SK-N-SH (cell line): ENCODE results near the gene MYADML2.

ENCODE experiments used
- EZH2phosphoT487 ChIP-seq: fragments of 200-600 bp; sonication (generic); IDR thresholded peaks from 2 replicates; pipeline ENCODE4 v1.6.1; 2017; ENCODE audit warnings: low read depth, mixed run types, mild to moderate bottlenecking, antibody characterized with exemption, moderate library complexity, borderline replicate concordance
- FOXM1 ChIP-seq: IDR thresholded peaks from 2 replicates; pipeline ENCODE4 v1.4.0; 2012; ENCODE audit warnings: low read depth, mild to moderate bottlenecking
- GATA2 ChIP-seq: sonication (generic); formaldehyde crosslinking; IDR thresholded peaks from 2 replicates; pipeline ENCODE4 v1.5.0; 2020; ENCODE audit warnings: mild to moderate bottlenecking, missing genetic modification reagents
- RFX5 ChIP-seq: IDR thresholded peaks from 2 replicates; pipeline ENCODE4 v1.6.1; 2012; ENCODE audit warnings: mild to moderate bottlenecking, improper control_type of control experiment, low read length
- SMC3 ChIP-seq: IDR thresholded peaks from 2 replicates; pipeline ENCODE4 v1.6.1; 2012; ENCODE audit warnings: low read depth, low read length, improper control_type of control experiment
- TF ChIP-seq, protein P1 (sequence below): fragments of 200-600 bp; sonication (generic); IDR thresholded peaks from 2 replicates; pipeline ENCODE4 v1.6.1; 2017; ENCODE audit warnings: antibody characterized with exemption, mild to moderate bottlenecking, moderate library complexity
- TF ChIP-seq, protein P2 (sequence below): fragments of 150-350 bp; IDR thresholded peaks from 2 replicates; pipeline ENCODE4 v1.6.1; 2016; ENCODE audit warnings: mild to moderate bottlenecking, low read depth, low read length
- TF ChIP-seq, protein P3 (sequence below): IDR thresholded peaks from 2 replicates; pipeline ENCODE4 v1.6.1; 2012; ENCODE audit warnings: mild to moderate bottlenecking, low read depth, low read length, moderate library complexity

DNA sequence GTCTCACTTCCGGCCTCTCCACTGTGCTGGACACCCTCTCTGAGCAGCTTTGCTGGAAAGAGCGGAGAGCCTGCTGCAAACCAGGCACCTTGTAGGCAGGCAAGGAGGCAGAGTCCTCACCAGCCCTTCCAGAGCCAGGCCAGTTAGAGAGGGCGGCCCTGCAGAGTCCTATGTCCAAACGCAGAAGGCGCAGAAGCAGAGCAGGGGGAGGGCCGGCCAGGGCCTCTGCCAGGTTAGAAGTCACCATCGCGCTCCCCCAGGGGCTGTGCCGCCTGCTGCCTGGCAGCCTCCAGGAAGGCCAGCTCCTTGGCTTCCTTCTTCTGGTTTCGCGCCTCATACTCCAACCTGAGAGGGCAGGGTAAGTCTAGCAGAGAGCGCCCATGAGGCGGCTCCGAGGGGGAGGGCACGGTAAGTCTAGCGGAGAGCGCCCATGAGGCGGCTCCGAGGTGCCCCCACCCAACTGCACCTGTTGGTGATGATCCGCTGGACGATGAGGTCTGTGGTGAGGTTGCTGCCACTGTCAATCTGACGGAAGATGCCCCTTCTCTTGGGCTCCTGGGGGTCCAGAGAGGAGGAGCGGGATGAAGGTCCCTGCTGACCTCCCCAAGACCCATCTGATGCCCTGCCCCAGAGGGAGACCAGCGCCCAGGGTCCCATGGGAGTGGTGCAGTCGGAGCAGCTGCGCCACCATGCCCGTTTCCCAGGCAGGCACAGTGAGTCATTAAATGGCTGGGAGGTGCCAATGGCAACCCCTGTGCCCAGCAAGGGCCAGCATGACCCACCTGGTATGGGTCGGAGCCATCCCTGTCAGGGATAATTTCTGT lies 42.2 kb downstream of the MYADML2 start:
- TF ChIP-seq, protein P1, sequence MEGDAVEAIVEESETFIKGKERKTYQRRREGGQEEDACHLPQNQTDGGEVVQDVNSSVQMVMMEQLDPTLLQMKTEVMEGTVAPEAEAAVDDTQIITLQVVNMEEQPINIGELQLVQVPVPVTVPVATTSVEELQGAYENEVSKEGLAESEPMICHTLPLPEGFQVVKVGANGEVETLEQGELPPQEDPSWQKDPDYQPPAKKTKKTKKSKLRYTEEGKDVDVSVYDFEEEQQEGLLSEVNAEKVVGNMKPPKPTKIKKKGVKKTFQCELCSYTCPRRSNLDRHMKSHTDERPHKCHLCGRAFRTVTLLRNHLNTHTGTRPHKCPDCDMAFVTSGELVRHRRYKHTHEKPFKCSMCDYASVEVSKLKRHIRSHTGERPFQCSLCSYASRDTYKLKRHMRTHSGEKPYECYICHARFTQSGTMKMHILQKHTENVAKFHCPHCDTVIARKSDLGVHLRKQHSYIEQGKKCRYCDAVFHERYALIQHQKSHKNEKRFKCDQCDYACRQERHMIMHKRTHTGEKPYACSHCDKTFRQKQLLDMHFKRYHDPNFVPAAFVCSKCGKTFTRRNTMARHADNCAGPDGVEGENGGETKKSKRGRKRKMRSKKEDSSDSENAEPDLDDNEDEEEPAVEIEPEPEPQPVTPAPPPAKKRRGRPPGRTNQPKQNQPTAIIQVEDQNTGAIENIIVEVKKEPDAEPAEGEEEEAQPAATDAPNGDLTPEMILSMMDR = no peak
- TF ChIP-seq FOXM1 (no peak), SMC3 (no peak), EZH2phosphoT487 (no peak), RFX5 (no peak), GATA2 (CRISPR knock-in tag) (no peak)
- TF ChIP-seq, protein P2, sequence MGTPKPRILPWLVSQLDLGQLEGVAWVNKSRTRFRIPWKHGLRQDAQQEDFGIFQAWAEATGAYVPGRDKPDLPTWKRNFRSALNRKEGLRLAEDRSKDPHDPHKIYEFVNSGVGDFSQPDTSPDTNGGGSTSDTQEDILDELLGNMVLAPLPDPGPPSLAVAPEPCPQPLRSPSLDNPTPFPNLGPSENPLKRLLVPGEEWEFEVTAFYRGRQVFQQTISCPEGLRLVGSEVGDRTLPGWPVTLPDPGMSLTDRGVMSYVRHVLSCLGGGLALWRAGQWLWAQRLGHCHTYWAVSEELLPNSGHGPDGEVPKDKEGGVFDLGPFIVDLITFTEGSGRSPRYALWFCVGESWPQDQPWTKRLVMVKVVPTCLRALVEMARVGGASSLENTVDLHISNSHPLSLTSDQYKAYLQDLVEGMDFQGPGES = no peak
- TF ChIP-seq, protein P3, sequence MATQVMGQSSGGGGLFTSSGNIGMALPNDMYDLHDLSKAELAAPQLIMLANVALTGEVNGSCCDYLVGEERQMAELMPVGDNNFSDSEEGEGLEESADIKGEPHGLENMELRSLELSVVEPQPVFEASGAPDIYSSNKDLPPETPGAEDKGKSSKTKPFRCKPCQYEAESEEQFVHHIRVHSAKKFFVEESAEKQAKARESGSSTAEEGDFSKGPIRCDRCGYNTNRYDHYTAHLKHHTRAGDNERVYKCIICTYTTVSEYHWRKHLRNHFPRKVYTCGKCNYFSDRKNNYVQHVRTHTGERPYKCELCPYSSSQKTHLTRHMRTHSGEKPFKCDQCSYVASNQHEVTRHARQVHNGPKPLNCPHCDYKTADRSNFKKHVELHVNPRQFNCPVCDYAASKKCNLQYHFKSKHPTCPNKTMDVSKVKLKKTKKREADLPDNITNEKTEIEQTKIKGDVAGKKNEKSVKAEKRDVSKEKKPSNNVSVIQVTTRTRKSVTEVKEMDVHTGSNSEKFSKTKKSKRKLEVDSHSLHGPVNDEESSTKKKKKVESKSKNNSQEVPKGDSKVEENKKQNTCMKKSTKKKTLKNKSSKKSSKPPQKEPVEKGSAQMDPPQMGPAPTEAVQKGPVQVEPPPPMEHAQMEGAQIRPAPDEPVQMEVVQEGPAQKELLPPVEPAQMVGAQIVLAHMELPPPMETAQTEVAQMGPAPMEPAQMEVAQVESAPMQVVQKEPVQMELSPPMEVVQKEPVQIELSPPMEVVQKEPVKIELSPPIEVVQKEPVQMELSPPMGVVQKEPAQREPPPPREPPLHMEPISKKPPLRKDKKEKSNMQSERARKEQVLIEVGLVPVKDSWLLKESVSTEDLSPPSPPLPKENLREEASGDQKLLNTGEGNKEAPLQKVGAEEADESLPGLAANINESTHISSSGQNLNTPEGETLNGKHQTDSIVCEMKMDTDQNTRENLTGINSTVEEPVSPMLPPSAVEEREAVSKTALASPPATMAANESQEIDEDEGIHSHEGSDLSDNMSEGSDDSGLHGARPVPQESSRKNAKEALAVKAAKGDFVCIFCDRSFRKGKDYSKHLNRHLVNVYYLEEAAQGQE = no peak
